Kidney epithelial cell (primary cell): ENCODE measurements around the gene CDH12. TPM values are rescaled to one million over a fixed set of nuclear protein-coding genes. Genes with fewer than 3 reads are reported as not detected.
"Not testable (repeated sequence)": the region's sequence is repeated elsewhere in the genome, so short reads cannot be mapped to it uniquely, and the experiment has no call there.

Experiments
- DNase-seq: peaks from one replicate; pipeline ENCODE4 v3.0.0-alpha.2; 2010; ENCODE audit warnings: low read depth
- H3K27me3 ChIP-seq: 2 replicates; pipeline ENCODE4 v1.6.0; 2011; ENCODE audit warnings: low read length; ENCODE audit not compliant: control insufficient read depth, insufficient read depth
- H3K36me3 ChIP-seq: 2 replicates; pipeline ENCODE4 v1.5.1; 2011; ENCODE audit warnings: low read length; ENCODE audit not compliant: control insufficient read depth, insufficient read depth
- H3K4me3 ChIP-seq: 2 replicates; pipeline ENCODE4 v1.5.1; 2011; ENCODE audit warnings: low read depth, mild to moderate bottlenecking, control low read depth, low read length
- total RNA-seq: library from RNA; depleted of rRNA; stranded (reverse); fragments of >200 nt; gene quantifications from 2 replicates; pipeline ENCODE4 v1.2.3, GENCODE V29; 2015
- TF ChIP-seq, protein P1 (sequence below): IDR thresholded peaks from 2 replicates; pipeline ENCODE4 v1.5.1; 2011; ENCODE audit warnings: mild to moderate bottlenecking, moderate library complexity, low read length, control low read depth, inconsistent platforms; ENCODE audit not compliant: insufficient read depth, poor library complexity, severe bottlenecking

The CDH12 gene
- total RNA-seq, 1 donor from 2014 or later: not detected

DNA sequence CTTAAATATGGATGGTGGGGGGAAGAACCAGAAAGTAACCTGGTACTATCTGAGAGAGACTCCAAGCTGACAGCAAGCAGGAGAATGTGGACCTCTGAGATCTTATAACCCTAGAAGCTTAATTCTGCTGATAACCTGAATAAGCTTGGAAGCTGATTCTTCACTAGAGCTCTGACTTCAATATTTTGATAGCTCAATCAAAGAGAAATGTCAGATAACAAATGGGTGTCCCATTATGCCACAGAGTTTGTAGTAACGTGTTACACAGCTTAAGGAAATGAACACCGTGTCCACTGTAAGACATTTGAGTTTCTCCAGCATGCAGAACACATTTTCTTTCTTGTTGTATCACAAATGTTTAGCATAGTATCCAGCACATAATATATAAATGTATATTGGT lies 626.7 kb downstream of the CDH12 start:
- H3K27me3 ChIP-seq: no peaks in the 10 kb centered on the region
- TF ChIP-seq, protein P1, sequence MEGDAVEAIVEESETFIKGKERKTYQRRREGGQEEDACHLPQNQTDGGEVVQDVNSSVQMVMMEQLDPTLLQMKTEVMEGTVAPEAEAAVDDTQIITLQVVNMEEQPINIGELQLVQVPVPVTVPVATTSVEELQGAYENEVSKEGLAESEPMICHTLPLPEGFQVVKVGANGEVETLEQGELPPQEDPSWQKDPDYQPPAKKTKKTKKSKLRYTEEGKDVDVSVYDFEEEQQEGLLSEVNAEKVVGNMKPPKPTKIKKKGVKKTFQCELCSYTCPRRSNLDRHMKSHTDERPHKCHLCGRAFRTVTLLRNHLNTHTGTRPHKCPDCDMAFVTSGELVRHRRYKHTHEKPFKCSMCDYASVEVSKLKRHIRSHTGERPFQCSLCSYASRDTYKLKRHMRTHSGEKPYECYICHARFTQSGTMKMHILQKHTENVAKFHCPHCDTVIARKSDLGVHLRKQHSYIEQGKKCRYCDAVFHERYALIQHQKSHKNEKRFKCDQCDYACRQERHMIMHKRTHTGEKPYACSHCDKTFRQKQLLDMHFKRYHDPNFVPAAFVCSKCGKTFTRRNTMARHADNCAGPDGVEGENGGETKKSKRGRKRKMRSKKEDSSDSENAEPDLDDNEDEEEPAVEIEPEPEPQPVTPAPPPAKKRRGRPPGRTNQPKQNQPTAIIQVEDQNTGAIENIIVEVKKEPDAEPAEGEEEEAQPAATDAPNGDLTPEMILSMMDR: no peak
- DNase-seq: no peak

DNA sequence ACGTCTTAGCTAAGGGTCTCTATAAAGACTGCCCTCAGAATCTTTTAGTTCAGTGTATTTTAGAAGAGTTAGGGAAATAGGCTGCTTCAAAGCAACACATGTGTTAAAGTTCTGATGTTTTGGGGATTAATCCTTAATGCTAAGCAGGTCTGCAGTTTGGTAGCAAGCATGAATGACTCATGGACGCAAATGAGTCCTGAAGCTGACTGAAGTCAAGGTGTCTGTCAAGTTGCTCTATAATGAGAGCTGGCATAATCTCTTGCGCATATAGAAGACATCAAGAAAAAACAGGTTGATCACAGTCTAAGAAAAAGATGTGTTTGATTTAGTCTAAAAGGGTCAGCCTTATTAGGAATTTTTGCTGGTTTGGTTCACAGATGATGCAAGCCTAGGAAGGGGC lies 630.1 kb downstream of the CDH12 start:
- Histone ChIP-seq H3K4me3 (no peak overlapping the region), H3K27me3 (no peaks in the 10 kb centered on the region), H3K36me3 (no peaks in the 10 kb centered on the region)
- TF ChIP-seq, protein P1: no peak
- DNase-seq: no peak

More for the DNA sequence above, 626.7 kb downstream of the CDH12 start:
- H3K4me3 ChIP-seq: no peak overlapping the region
- no peaks in the 10 kb centered on the region for H3K36me3 ChIP-seq

DNA sequence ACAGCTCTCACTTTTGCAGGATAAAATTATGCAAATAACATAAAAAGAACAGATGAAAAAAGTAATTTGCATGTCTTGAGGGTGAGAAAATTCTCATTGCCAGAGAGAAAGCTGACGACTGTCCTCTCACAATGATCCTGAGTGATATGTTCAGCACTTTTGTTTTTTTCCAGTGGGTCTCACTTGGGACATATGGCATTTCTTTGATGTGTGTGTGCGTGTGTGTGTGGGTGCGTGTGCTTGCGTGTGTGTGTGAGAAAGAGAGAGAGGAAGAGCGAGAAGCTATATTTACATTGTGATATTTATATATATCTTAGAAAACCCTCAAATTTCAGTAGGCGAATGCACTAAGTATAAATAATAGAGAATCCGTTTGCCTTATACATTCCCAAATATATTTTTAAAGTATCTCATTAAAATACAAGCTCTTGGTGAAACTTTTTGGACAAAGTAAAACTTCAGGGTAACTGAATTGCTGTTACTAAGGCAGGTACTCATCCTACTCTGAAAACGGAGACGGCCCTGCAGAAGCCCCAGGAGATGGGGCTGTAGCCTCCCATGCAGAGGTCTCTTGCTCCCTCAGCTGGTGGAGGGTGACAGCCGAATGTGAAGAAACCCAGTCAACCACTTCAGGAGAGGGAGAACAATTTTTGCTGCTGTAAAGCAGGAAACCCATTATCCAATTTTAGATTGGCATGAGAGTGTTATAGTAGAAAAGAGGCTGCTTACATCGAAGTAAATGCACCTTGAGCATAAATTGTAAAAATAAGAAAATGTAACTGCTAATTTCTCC lies 639.2 kb downstream of the CDH12 start:
- DNase-seq: not testable (repeated sequence)

DNA sequence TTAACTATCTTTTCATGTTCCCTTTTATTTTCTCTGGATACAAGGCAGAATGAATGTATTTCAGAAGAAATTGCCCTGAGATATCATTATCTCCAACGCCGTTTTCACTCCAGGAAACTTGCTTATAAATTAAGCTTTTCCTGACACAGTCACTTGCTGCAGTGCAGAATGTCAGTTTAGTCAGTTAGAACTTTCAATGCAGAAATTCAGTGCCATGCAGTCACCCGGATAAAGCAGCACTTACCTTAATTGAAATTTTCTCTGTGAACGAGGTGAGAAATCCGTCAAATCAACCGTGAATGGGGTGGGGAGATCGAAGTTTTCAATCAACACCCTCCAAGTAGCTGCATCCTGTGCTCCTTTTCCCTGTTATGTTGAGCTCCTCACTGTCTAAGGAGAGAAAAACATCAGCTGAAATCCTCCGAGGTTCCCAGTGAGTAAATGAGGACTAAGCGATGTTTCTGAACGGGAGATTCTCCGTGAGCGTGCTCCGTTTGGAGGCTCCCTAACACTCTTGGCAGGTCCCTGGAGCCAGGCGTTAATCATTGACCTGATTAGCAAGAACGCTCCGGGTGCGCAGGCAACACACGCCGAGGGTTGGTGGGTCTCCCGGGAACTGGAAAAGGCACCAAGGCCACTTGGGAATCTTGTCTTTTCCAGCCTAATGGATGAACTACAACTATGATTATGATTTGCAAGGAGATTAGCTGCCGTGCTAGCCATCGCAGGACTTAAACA lies 640.7 kb downstream of the CDH12 start:
- H3K36me3 ChIP-seq, H3K27me3 ChIP-seq: not testable (repeated sequence)
- peak overlapping the region; percentile 10 for H3K4me3 ChIP-seq
- peak; percentile 18 for DNase-seq

More for the DNA sequence above, 639.2 kb downstream of the CDH12 start:
- not testable (repeated sequence) for H3K4me3 ChIP-seq, H3K36me3 ChIP-seq, H3K27me3 ChIP-seq
- TF ChIP-seq, protein P1: peak; percentile 34

DNA sequence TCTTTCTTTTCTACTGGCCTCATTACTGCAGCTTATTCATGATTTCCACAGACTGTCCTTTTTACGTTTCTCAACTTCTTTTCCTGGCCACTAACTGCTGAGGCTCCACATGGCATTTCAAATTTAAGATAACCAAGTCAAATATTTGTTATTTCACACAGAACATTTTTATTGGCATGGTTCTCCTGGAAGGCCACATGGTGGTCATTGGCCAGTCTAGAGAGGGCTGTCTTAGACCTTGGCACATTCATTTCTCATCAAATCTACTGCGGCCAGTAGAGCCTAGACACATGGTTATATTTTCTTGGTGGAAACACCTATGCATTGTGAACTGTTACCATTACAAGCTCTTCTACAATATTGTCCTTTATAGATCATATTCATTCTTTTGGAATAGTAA lies 644.7 kb downstream of the CDH12 start:
- H3K27me3 ChIP-seq, DNase-seq, H3K36me3 ChIP-seq, H3K4me3 ChIP-seq: not testable (repeated sequence)

DNA sequence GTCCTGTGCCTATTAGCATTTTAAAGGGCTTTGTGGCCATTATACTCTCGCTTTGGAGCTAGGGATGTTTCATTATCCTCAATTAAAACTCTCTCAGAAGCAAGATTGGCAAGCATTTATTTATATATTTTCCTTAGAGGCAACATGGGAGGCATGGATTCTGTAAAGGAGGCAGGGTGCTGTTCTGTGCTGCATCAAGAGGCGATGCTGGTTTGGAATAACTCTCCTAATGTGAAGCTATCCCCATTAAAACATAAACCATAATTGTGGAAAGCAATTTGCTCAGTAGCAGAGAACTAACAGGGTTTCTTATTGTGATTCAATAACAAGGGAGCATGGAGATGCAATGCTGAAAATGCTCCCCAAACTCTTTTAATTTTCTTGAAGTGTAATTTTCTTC lies 664.5 kb downstream of the CDH12 start:
- H3K36me3 ChIP-seq, DNase-seq, H3K27me3 ChIP-seq, H3K4me3 ChIP-seq: not testable (repeated sequence)

DNA sequence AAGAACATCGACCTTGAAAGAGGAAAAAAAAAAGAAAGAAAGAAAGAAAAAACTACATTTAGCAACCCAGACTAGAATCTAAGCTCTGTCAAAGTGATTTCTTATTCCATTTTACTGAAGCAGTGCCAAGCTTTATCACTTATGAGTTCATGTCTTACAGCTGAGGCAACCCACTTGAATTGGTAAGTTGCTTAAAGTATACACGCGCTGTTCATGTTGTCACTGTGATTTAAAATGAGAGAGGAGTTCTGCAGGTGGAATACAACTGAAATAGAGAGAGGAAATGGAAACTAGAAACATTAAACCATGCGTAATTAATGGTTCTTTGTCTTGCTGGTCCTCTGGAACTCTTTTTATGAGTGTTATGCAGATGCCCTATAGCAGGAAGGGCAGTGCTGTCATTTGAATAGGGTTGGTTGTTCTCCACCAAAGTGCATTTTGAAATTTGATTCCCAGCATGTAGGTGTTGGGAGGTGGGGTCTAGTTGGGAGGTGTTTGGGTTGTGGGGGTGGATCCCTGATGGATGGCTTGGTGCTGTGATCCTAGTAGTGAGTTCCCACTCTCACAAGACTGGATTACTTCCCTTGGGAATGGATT lies 665.4 kb downstream of the CDH12 start:
- not testable (repeated sequence) for H3K27me3 ChIP-seq, DNase-seq

DNA sequence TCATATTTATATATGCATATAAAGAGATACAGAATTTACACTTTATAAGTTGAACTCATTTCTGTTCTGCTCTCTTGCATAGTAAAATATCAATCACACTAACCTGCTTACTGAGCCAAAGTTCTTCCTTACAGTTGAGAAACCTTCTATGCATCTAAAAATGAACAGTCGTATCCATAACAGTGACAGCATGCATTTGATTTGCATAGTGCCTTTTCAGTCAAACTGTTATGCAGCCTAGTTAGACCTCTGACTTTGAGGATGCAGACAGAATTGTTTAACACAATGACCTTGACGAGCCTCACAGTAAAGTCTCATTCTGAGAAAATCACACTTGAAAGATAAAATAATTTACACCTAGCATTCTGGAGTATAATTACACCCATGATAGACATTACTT lies 683.9 kb downstream of the CDH12 start:
- H3K36me3 ChIP-seq, DNase-seq, H3K27me3 ChIP-seq, H3K4me3 ChIP-seq: not testable (repeated sequence)

More for the DNA sequence above, 665.4 kb downstream of the CDH12 start:
- not testable (repeated sequence) for H3K36me3 ChIP-seq, H3K4me3 ChIP-seq

DNA sequence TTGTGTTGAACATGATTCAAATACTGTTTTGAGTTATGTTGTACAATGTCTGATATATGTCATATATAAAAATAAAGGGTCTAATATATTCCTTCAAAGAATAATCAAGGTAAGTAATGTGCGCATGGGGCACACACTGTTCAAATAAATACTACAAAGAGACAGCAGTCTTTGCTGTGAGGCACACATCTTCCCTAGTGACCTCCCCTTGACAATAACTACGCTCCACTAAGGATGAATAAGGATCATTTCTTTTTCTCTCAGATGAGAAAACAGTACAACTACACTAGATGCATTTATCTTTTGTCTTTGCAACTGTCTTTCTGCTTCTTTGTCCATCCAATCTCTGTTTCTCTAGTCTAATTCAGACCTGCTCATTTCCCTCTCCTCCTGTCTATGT lies 684.4 kb downstream of the CDH12 start:
- not testable (repeated sequence) for H3K36me3 ChIP-seq, H3K27me3 ChIP-seq, DNase-seq, H3K4me3 ChIP-seq

DNA sequence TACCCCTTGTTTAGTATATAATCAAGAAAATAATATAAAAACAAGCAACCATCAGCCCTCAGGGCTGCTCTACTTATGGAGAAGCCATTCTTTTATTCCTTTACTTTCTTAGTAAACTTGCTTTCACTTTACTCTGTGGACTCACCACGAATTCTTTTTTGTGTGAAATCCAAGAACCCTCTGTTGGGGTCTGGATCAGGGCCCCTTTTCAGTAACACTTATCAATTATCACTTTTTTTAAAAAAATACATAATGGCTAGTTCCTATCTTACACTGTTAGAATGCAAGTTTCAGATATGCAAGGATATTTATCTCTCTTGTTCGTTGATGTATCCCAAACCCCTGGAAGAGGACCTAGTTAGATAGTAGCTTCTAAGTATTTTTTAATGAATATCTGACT lies 687.2 kb downstream of the CDH12 start:
- DNase-seq, H3K36me3 ChIP-seq, H3K4me3 ChIP-seq, H3K27me3 ChIP-seq: not testable (repeated sequence)
